ENCODE measurements around the gene PRR11.

- TF ChIP-seq, protein P1, sequence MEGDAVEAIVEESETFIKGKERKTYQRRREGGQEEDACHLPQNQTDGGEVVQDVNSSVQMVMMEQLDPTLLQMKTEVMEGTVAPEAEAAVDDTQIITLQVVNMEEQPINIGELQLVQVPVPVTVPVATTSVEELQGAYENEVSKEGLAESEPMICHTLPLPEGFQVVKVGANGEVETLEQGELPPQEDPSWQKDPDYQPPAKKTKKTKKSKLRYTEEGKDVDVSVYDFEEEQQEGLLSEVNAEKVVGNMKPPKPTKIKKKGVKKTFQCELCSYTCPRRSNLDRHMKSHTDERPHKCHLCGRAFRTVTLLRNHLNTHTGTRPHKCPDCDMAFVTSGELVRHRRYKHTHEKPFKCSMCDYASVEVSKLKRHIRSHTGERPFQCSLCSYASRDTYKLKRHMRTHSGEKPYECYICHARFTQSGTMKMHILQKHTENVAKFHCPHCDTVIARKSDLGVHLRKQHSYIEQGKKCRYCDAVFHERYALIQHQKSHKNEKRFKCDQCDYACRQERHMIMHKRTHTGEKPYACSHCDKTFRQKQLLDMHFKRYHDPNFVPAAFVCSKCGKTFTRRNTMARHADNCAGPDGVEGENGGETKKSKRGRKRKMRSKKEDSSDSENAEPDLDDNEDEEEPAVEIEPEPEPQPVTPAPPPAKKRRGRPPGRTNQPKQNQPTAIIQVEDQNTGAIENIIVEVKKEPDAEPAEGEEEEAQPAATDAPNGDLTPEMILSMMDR (IDR thresholded peaks at IDR 0.05; ENCODE audit: insufficient read depth, low read length, poor library complexity, severe bottlenecking) = no peak
- no peak for TF ChIP-seq EZH2phosphoT487 (conservative IDR thresholded peaks at IDR 0.05; ENCODE audit: low read length)
These were observed 48.3 kb upstream of the PRR11 start for GRCh38 chr17:59107306-59107670.
